HG02852 (cell line): ENCODE results near the gene CDH13.

Source experiments
- ATAC-seq: cut with Tn5 transposase; IDR thresholded peaks from one replicate; pipeline ENCODE4 v1.9.1; 2021; ENCODE audit warnings: mild to moderate bottlenecking, moderate library complexity; ENCODE audit not compliant: unreplicated experiment

Gene CDH13

GRCh38 chr16:82626791-82627261 lies at the start of gene CDH13:
CDH13 (plus strand) TSS chr16:82626969.
- no peak for ATAC-seq

- ATAC-seq, result no peak
These were observed 46.4 kb upstream of the CDH13 start for GRCh38 chr16:82580298-82580890.

GRCh38 chr16:82582975-82583374 lies 43.8 kb upstream of the CDH13 start:
- no peak for ATAC-seq

- ATAC-seq, result no peak
These were observed 43.3 kb upstream of the CDH13 start for GRCh38 chr16:82583422-82583821.

GRCh38 chr16:82584553-82585152 lies 42.1 kb upstream of the CDH13 start:
- ATAC-seq, result no peak

- ATAC-seq, result no peak
These were observed 41.1 kb upstream of the CDH13 start for GRCh38 chr16:82585675-82586074.

GRCh38 chr16:82586130-82586529 lies 40.6 kb upstream of the CDH13 start:
- ATAC-seq, result no peak

GRCh38 chr16:82587289-82587688 lies 39.5 kb upstream of the CDH13 start:
- ATAC-seq, result no peak

GRCh38 chr16:82589407-82589806 lies 37.4 kb upstream of the CDH13 start:
- no peak for ATAC-seq

- no peak for ATAC-seq
These were observed 32.7 kb upstream of the CDH13 start for GRCh38 chr16:82594114-82594513.

GRCh38 chr16:82598771-82599170 lies 28.0 kb upstream of the CDH13 start:
- ATAC-seq, result no peak

- ATAC-seq, result no peak
These were observed 24.7 kb upstream of the CDH13 start for GRCh38 chr16:82601989-82602640.

GRCh38 chr16:82603784-82604411 lies 22.9 kb upstream of the CDH13 start:
- no peak for ATAC-seq

- no peak for ATAC-seq
These were observed 21.7 kb upstream of the CDH13 start for GRCh38 chr16:82605076-82605475.

GRCh38 chr16:82605863-82606620 lies 20.7 kb upstream of the CDH13 start:
- no peak for ATAC-seq

- no peak for ATAC-seq
These were observed 17.6 kb upstream of the CDH13 start for GRCh38 chr16:82609140-82609539.

GRCh38 chr16:82612263-82612662 lies 14.5 kb upstream of the CDH13 start:
- no peak for ATAC-seq

- no peak for ATAC-seq
These were observed 10.4 kb upstream of the CDH13 start for GRCh38 chr16:82616356-82616755.

GRCh38 chr16:82621781-82622180 lies 5.0 kb upstream of the CDH13 start:
- no peak for ATAC-seq

- ATAC-seq, result no peak
These were observed 3.5 kb upstream of the CDH13 start for GRCh38 chr16:82623241-82623640.
